Stimulated activated CD4-positive, alpha-beta T cell treated with anti-CD3 and anti-CD28 coated beads, Interleukin-1b, Interleukin-23, amount 100 ng/mL, for 1 hour (primary cell): ENCODE data around the gene ATOH1.

Source experiments
- DNase-seq, 2 donors: peaks; one replicate each; pipeline ENCODE4 v3.0.0-alpha.2; 2020; ENCODE audit warnings: low read depth in 2 of 2

The ATOH1 gene

GRCh38 chr4:93828332-93828994 is at the start of gene ATOH1:
Gene ATOH1 (plus strand): TSS chr4:93828753. CDS start chr4:93828927, 174 bp downstream.
- DNase-seq = no peak

GRCh38 chr4:93779228-93779627 is 49.3 kb upstream of the ATOH1 start:
- DNase-seq = no peak

- no peak for DNase-seq
Measured at GRCh38 chr4:93780080-93780479, 48.5 kb upstream of the ATOH1 start.

GRCh38 chr4:93781198-93781597 is 47.4 kb upstream of the ATOH1 start:
- DNase-seq = no peak

GRCh38 chr4:93786149-93786548 is 42.4 kb upstream of the ATOH1 start:
- DNase-seq = no peak

- DNase-seq = no peak
Measured at GRCh38 chr4:93788712-93789111, 39.8 kb upstream of the ATOH1 start.

GRCh38 chr4:93791570-93792195 is 36.9 kb upstream of the ATOH1 start:
- no peak for DNase-seq

- DNase-seq = no peak
Measured at GRCh38 chr4:93802045-93802444, 26.5 kb upstream of the ATOH1 start.

- no peak for DNase-seq
Measured at GRCh38 chr4:93809773-93810172, 18.8 kb upstream of the ATOH1 start.

GRCh38 chr4:93810340-93810992 is 18.1 kb upstream of the ATOH1 start:
- DNase-seq = no peak

- DNase-seq = no peak
Measured at GRCh38 chr4:93813092-93813491, 15.5 kb upstream of the ATOH1 start.

GRCh38 chr4:93814141-93814540 is 14.4 kb upstream of the ATOH1 start:
- DNase-seq = no peak

GRCh38 chr4:93814722-93815121 is 13.8 kb upstream of the ATOH1 start:
- DNase-seq = no peak

- no peak for DNase-seq
Measured at GRCh38 chr4:93825551-93826216, 2.9 kb upstream of the ATOH1 start.

GRCh38 chr4:93827272-93827947 is 1.1 kb upstream of the ATOH1 start:
- no peak for DNase-seq

- DNase-seq = no peak
Measured at GRCh38 chr4:93828995-93829819, 654 bp downstream of the ATOH1 start.

GRCh38 chr4:93829820-93830687 is 1.5 kb downstream of the ATOH1 start:
- no peak for DNase-seq

GRCh38 chr4:93831716-93832496 is 3.4 kb downstream of the ATOH1 start:
- no peak for DNase-seq
